Hippocampal formation (tissue), 2 donors: Measurements from ENCODE around the gene EPC2.
"Not testable (repeated sequence)": the region's sequence is repeated elsewhere in the genome, so short reads cannot be mapped to it uniquely, and the experiment has no call there.

ENCODE experiments used
- DNase-seq, 2 donors: peaks; one replicate each; lab custom pipeline; 2025; lab: John Stamatoyannopoulos, UW

EPC2 gene

GRCh38 chr2:148640767-148641166 lies 3.8 kb upstream of the EPC2 start:
- DNase-seq = peak; percentile 4 to 32

GRCh38 chr2:148642112-148642744 lies 2.3 kb upstream of the EPC2 start:
- DNase-seq = no peak

- no peak for DNase-seq
Observed at GRCh38 chr2:148642891-148643416, 1.6 kb upstream of the EPC2 start.

- DNase-seq = no peak
Observed at GRCh38 chr2:148643421-148643820, 1.1 kb upstream of the EPC2 start.

- peak; percentile 95 to 96 for DNase-seq
Observed at GRCh38 chr2:148644883-148645538, 460 bp downstream of the EPC2 start.

- DNase-seq = peak; percentile 60 to 68
Observed at GRCh38 chr2:148645539-148646230, 1.1 kb downstream of the EPC2 start.

- DNase-seq = no peak
Observed at GRCh38 chr2:148646231-148646559, 1.6 kb downstream of the EPC2 start.

GRCh38 chr2:148647711-148648110 lies 3.2 kb downstream of the EPC2 start:
- DNase-seq = not testable (repeated sequence)

- no peak for DNase-seq
Observed at GRCh38 chr2:148649936-148650335, 5.4 kb downstream of the EPC2 start.

GRCh38 chr2:148650881-148651280 lies 6.3 kb downstream of the EPC2 start:
- no peak for DNase-seq

GRCh38 chr2:148651972-148652371 lies 7.4 kb downstream of the EPC2 start:
- no peak for DNase-seq

GRCh38 chr2:148653437-148653836 lies 8.9 kb downstream of the EPC2 start:
- DNase-seq = no peak

- DNase-seq = no peak
Observed at GRCh38 chr2:148654435-148654834, 9.9 kb downstream of the EPC2 start.

- no peak for DNase-seq
Observed at GRCh38 chr2:148656516-148656915, 12.0 kb downstream of the EPC2 start.

- DNase-seq = no peak
Observed at GRCh38 chr2:148658807-148659722, 14.5 kb downstream of the EPC2 start.

- DNase-seq = no peak
Observed at GRCh38 chr2:148660999-148661398, 16.4 kb downstream of the EPC2 start.

- not testable (repeated sequence) for DNase-seq
Observed at GRCh38 chr2:148662332-148662731, 17.8 kb downstream of the EPC2 start.

- no peak for DNase-seq
Observed at GRCh38 chr2:148664229-148664628, 19.7 kb downstream of the EPC2 start.

GRCh38 chr2:148666555-148666954 lies 22.0 kb downstream of the EPC2 start:
- no peak for DNase-seq

- no peak for DNase-seq
Observed at GRCh38 chr2:148667113-148667836, 22.7 kb downstream of the EPC2 start.

GRCh38 chr2:148670773-148671172 lies 26.2 kb downstream of the EPC2 start:
- no peak for DNase-seq
